Activated naive CD8-positive, alpha-beta T cell treated with anti-CD3 and anti-CD28 coated beads, Interleukin-2, amount 50 U/mL, for 24 hours (primary cell): ENCODE measurements around the gene MAGEB4.
"Not testable (repeated sequence)": the region's sequence is repeated elsewhere in the genome, so short reads cannot be mapped to it uniquely, and the experiment has no call there.

ENCODE experiments used
- ATAC-seq: fragments of 150-1000 bp; cut with Tn5 transposase; one replicate; pipeline ENCODE4 v1.10.0; 2021
- DNase-seq: peaks from one replicate; pipeline ENCODE4 v3.0.0; 2021
- H3K27ac Mint-ChIP-seq: one replicate; pipeline ENCODE4 v1.8.0; 2021; ENCODE audit warnings: mild to moderate bottlenecking, mixed read lengths
- H3K27me3 Mint-ChIP-seq: one replicate; pipeline ENCODE4 v1.8.0; 2021; ENCODE audit warnings: mixed read lengths
- H3K36me3 Mint-ChIP-seq: one replicate; pipeline ENCODE4 v1.8.0; 2021; ENCODE audit warnings: low read depth, mixed read lengths
- H3K4me1 Mint-ChIP-seq: one replicate; pipeline ENCODE4 v1.8.0; 2021; ENCODE audit warnings: mixed read lengths
- H3K4me3 Mint-ChIP-seq: one replicate; pipeline ENCODE4 v1.8.0; 2021; ENCODE audit warnings: mild to moderate bottlenecking, moderate library complexity, mixed read lengths
- H3K9me3 Mint-ChIP-seq: one replicate; pipeline ENCODE4 v1.8.0; 2021; ENCODE audit warnings: mixed read lengths

The MAGEB4 gene

GRCh38 chrX:30241724-30242415 lies at the start of gene MAGEB4:
MAGEB4 (plus strand) TSS chrX:30242000; CDS start chrX:30242136, 136 bp downstream.
- Mint-ChIP-seq H3K4me3 (no peak within 1 kb of the TSS), H3K36me3 (no peaks in the 10 kb centered on the region), H3K27me3 (no peaks in the 10 kb centered on the region), H3K27ac (no peak within 1 kb of the TSS), H3K9me3 (no peaks in the 10 kb centered on the region), H3K4me1 (no peaks in the 10 kb centered on the region)
- ATAC-seq: no peak
- no peak for DNase-seq

GRCh38 chrX:30193910-30194309 lies 47.9 kb upstream of the MAGEB4 start:
- DNase-seq, H3K27ac Mint-ChIP-seq, H3K4me1 Mint-ChIP-seq, H3K4me3 Mint-ChIP-seq, ATAC-seq, H3K9me3 Mint-ChIP-seq, H3K27me3 Mint-ChIP-seq, H3K36me3 Mint-ChIP-seq: not testable (repeated sequence)

- no peak overlapping the region for H3K4me3 Mint-ChIP-seq
- no peak overlapping the region for H3K27ac Mint-ChIP-seq
- H3K9me3 Mint-ChIP-seq: no peaks in the 10 kb centered on the region
- no peaks in the 10 kb centered on the region for H3K4me1 Mint-ChIP-seq
- H3K36me3 Mint-ChIP-seq: no peaks in the 10 kb centered on the region
- H3K27me3 Mint-ChIP-seq: peaks cover 1% of the 10 kb centered on the region
- ATAC-seq (no peak), DNase-seq (no peak)
Measured at GRCh38 chrX:30196322-30196721, 45.5 kb upstream of the MAGEB4 start.

- Mint-ChIP-seq H3K36me3 (no peaks in the 10 kb centered on the region), H3K27me3 (no peaks in the 10 kb centered on the region), H3K4me1 (no peaks in the 10 kb centered on the region), H3K9me3 (no peaks in the 10 kb centered on the region), H3K27ac (no peak overlapping the region), H3K4me3 (no peak overlapping the region)
- ATAC-seq (no peak), DNase-seq (no peak)
Measured at GRCh38 chrX:30212172-30212571, 29.6 kb upstream of the MAGEB4 start.

GRCh38 chrX:30215357-30215843 lies 26.4 kb upstream of the MAGEB4 start, which contains the start of gene MAGEB2:
MAGEB2 (plus strand) TSS chrX:30215563; CDS start chrX:30218581, 3,018 bp downstream.
- Mint-ChIP-seq H3K9me3 (no peaks in the 10 kb centered on the region), H3K27ac (no peak within 1 kb of the TSS), H3K27me3 (no peaks in the 10 kb centered on the region), H3K36me3 (no peaks in the 10 kb centered on the region), H3K4me3 (no peak within 1 kb of the TSS), H3K4me1 (no peaks in the 10 kb centered on the region)
- ATAC-seq (no peak), DNase-seq (no peak)

- H3K27ac Mint-ChIP-seq: no peak overlapping the region
- H3K9me3 Mint-ChIP-seq: no peaks in the 10 kb centered on the region
- no peaks in the 10 kb centered on the region for H3K36me3 Mint-ChIP-seq
- H3K4me3 Mint-ChIP-seq: no peak overlapping the region
- no peaks in the 10 kb centered on the region for H3K4me1 Mint-ChIP-seq
- no peak for ATAC-seq
- no peaks in the 10 kb centered on the region for H3K27me3 Mint-ChIP-seq
- DNase-seq: no peak
Measured at GRCh38 chrX:30217465-30217864, 24.3 kb upstream of the MAGEB4 start.

- Mint-ChIP-seq H3K36me3 (no peaks in the 10 kb centered on the region), H3K4me1 (no peaks in the 10 kb centered on the region), H3K27me3 (no peaks in the 10 kb centered on the region), H3K9me3 (no peaks in the 10 kb centered on the region), H3K27ac (no peak overlapping the region), H3K4me3 (no peak overlapping the region)
- no peak for DNase-seq
- ATAC-seq: no peak
Measured at GRCh38 chrX:30219372-30219771, 22.4 kb upstream of the MAGEB4 start.

GRCh38 chrX:30220661-30221060 lies 21.1 kb upstream of the MAGEB4 start:
- Mint-ChIP-seq H3K27me3 (no peaks in the 10 kb centered on the region), H3K4me3 (no peak overlapping the region), H3K4me1 (no peaks in the 10 kb centered on the region), H3K9me3 (no peaks in the 10 kb centered on the region), H3K27ac (no peak overlapping the region), H3K36me3 (no peaks in the 10 kb centered on the region)
- no peak for DNase-seq
- ATAC-seq: no peak

GRCh38 chrX:30224536-30224935 lies 17.3 kb upstream of the MAGEB4 start:
- H3K27me3 Mint-ChIP-seq: no peaks in the 10 kb centered on the region
- H3K9me3 Mint-ChIP-seq: no peaks in the 10 kb centered on the region
- no peak for ATAC-seq
- DNase-seq: no peak
- H3K36me3 Mint-ChIP-seq: no peaks in the 10 kb centered on the region
- H3K4me3 Mint-ChIP-seq: no peak overlapping the region
- H3K27ac Mint-ChIP-seq: no peak overlapping the region
- no peaks in the 10 kb centered on the region for H3K4me1 Mint-ChIP-seq

GRCh38 chrX:30228526-30228925 lies 13.3 kb upstream of the MAGEB4 start:
- DNase-seq (no peak), ATAC-seq (no peak)
- Mint-ChIP-seq H3K4me1 (no peaks in the 10 kb centered on the region), H3K27me3 (no peaks in the 10 kb centered on the region), H3K36me3 (no peaks in the 10 kb centered on the region), H3K4me3 (no peak overlapping the region), H3K9me3 (no peaks in the 10 kb centered on the region), H3K27ac (no peak overlapping the region)

- Mint-ChIP-seq H3K27ac (no peak within 1 kb of the TSS), H3K27me3 (no peaks in the 10 kb centered on the region), H3K4me1 (no peaks in the 10 kb centered on the region), H3K4me3 (no peak within 1 kb of the TSS), H3K9me3 (no peaks in the 10 kb centered on the region), H3K36me3 (no peaks in the 10 kb centered on the region)
- no peak for ATAC-seq
- no peak for DNase-seq
Measured at GRCh38 chrX:30230395-30230794, 11.4 kb upstream of the MAGEB4 start, which contains the start of gene MAGEB3. MAGEB3 (plus strand) TSS chrX:30230657; CDS start chrX:30235925, 5,268 bp downstream.

- no peak for ATAC-seq
Measured at GRCh38 chrX:30246769-30247489, 5.1 kb downstream of the MAGEB4 start, which contains the start of gene MAGEB1. MAGEB1 (plus strand) TSS chrX:30247146; CDS start chrX:30250494, 3,348 bp downstream.

GRCh38 chrX:30248854-30249253 lies 7.1 kb downstream of the MAGEB4 start:
- DNase-seq (no peak), ATAC-seq (no peak)
- Mint-ChIP-seq H3K4me3 (no peak overlapping the region), H3K27ac (no peak overlapping the region), H3K36me3 (no peaks in the 10 kb centered on the region), H3K9me3 (no peaks in the 10 kb centered on the region), H3K4me1 (no peaks in the 10 kb centered on the region), H3K27me3 (no peaks in the 10 kb centered on the region)

More at GRCh38 chrX:30246769-30247489, 5.1 kb downstream of the MAGEB4 start, which contains the start of gene MAGEB1:
- Mint-ChIP-seq H3K4me3 (no peak within 1 kb of the TSS), H3K36me3 (no peaks in the 10 kb centered on the region), H3K9me3 (no peaks in the 10 kb centered on the region), H3K4me1 (no peaks in the 10 kb centered on the region), H3K27ac (no peak within 1 kb of the TSS), H3K27me3 (no peaks in the 10 kb centered on the region)
- DNase-seq: no peak

GRCh38 chrX:30253257-30253656 lies 11.5 kb downstream of the MAGEB4 start:
- ATAC-seq (no peak), DNase-seq (no peak)
- Mint-ChIP-seq H3K36me3 (no peaks in the 10 kb centered on the region), H3K27ac (no peak overlapping the region), H3K4me3 (no peak overlapping the region), H3K27me3 (no peaks in the 10 kb centered on the region), H3K9me3 (no peaks in the 10 kb centered on the region), H3K4me1 (no peaks in the 10 kb centered on the region)

- no peak for ATAC-seq
- no peaks in the 10 kb centered on the region for H3K36me3 Mint-ChIP-seq
- DNase-seq: no peak
- H3K27me3 Mint-ChIP-seq: no peaks in the 10 kb centered on the region
- H3K9me3 Mint-ChIP-seq: no peaks in the 10 kb centered on the region
- no peaks in the 10 kb centered on the region for H3K4me1 Mint-ChIP-seq
- H3K4me3 Mint-ChIP-seq: no peak overlapping the region
- H3K27ac Mint-ChIP-seq: no peak overlapping the region
Measured at GRCh38 chrX:30259927-30260326, 18.1 kb downstream of the MAGEB4 start.
